Endodermal cell (in vitro differentiated cells): ENCODE results near the gene DEUP1. TPM values are rescaled to one million over a fixed set of nuclear protein-coding genes. Genes with fewer than 3 reads are reported as not detected.

ENCODE experiments used
- DNase-seq: peaks from one replicate; pipeline ENCODE4 v3.0.0-alpha.2; 2017
- H3K27ac ChIP-seq: 2 replicates; pipeline ENCODE4 v1.5.1; 2013; ENCODE audit warnings: mild to moderate bottlenecking, low read depth, low read length, moderate library complexity
- H3K27me3 ChIP-seq: 2 replicates; pipeline ENCODE4 v1.6.1; 2013; ENCODE audit warnings: mild to moderate bottlenecking, low read length, moderate library complexity; ENCODE audit not compliant: insufficient read depth, control insufficient read depth, poor library complexity, severe bottlenecking
- H3K36me3 ChIP-seq: 2 replicates; pipeline ENCODE4 v1.7.0; 2013; ENCODE audit warnings: mild to moderate bottlenecking, low read length, moderate library complexity; ENCODE audit not compliant: control insufficient read depth, insufficient read depth
- H3K4me1 ChIP-seq: one replicate; pipeline ENCODE4 v1.7.0; 2013; ENCODE audit warnings: low read length; ENCODE audit not compliant: control insufficient read depth, insufficient read depth
- H3K4me3 ChIP-seq: 2 replicates; pipeline ENCODE4 v1.5.1; 2013; ENCODE audit warnings: mild to moderate bottlenecking, low read length, moderate library complexity
- H3K9ac ChIP-seq: 2 replicates; pipeline ENCODE4 v1.6.1; 2013; ENCODE audit warnings: mild to moderate bottlenecking, low read length, moderate library complexity; ENCODE audit not compliant: poor library complexity, severe bottlenecking; ENCODE audit errors: extremely low read depth
- H3K9me3 ChIP-seq: 2 replicates; pipeline ENCODE4 v1.6.1; 2013; ENCODE audit warnings: mild to moderate bottlenecking, low read length, moderate library complexity; ENCODE audit not compliant: control insufficient read depth
- H3K27ac Mint-ChIP-seq: 2 replicates; pipeline ENCODE4 v1.8.0; 2020; ENCODE audit warnings: mixed read lengths
- H3K27me3 Mint-ChIP-seq: 2 replicates; pipeline ENCODE4 v1.8.0; 2021; ENCODE audit warnings: mild to moderate bottlenecking, mixed read lengths; ENCODE audit not compliant: insufficient read depth
- H3K36me3 Mint-ChIP-seq: 2 replicates; pipeline ENCODE4 v1.8.0; 2020; ENCODE audit warnings: low read depth, mixed read lengths
- H3K4me1 Mint-ChIP-seq: 2 replicates; pipeline ENCODE4 v1.8.0; 2020; ENCODE audit warnings: mixed read lengths
- H3K4me3 Mint-ChIP-seq: 2 replicates; pipeline ENCODE4 v1.8.0; 2020; ENCODE audit warnings: mild to moderate bottlenecking, moderate library complexity, mixed read lengths
- H3K9me3 Mint-ChIP-seq: 2 replicates; pipeline ENCODE4 v1.8.0; 2020; ENCODE audit warnings: mild to moderate bottlenecking, mixed read lengths
- WGBS, 2 experiments: methylation state at CpG; one replicate each; pipeline versions ENCODE4 v1.1.5 to v1.1.7; 2013; ENCODE audit warnings: missing lambda C conversion rate in 2 of 2, mixed read lengths in 1 of 2; ENCODE audit not compliant: insufficient coverage in 1 of 2, insufficient read length in 1 of 2; 5-methylcytosine and 5-hydroxymethylcytosine counted together
- total RNA-seq, 2 donors: library from RNA; stranded (reverse); fragmentation: NEBNext Ultra II Directional in 1 of 2; extraction: Animal tissue kit (Norgen Biotek cat#: 25700) in 1 of 2; gene quantifications; 2 replicates in 1 of 2; 3 replicates in 1 of 2; pipeline ENCODE4 v1.2.1, GENCODE V29; 2021
- TF ChIP-seq, protein P1 (sequence below): fragments of 200-600 bp; sonication (generic); conservative IDR thresholded peaks from 2 replicates; pipeline ENCODE4 v1.5.0; 2021; ENCODE audit warnings: antibody characterized with exemption, mild to moderate bottlenecking

The DEUP1 gene
- total RNA-seq, 2 donors from 2014 or later: 0.29 TPM; not detected in 1

DNA sequence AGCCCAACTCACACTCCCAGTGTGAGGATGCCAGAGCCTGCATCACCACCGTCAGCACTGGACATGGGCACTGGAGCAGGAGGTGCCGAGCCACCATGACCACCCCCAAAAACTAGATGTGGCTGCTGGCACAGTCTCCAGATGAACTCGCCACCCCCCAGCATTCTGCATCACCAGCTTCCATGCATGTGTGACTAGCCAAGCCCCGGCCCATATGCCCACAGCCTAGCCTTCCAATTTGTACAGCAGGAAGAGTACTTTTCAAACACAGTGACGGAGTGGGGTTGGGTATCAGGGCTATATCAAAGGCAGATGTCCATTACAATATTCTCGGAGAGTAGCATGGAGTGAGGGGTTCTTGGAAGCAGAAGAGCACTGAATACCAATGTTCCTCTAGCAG is 149.7 kb downstream of the DEUP1 start:
- peaks cover 23% of the 10 kb centered on the region for H3K4me1 Mint-ChIP-seq
- Histone ChIP-seq H3K9me3 (peaks cover 5% of the 10 kb centered on the region), H3K27ac (no peak overlapping the region), H3K27me3 (no peaks in the 10 kb centered on the region), H3K36me3 (no peaks in the 10 kb centered on the region), H3K9ac (no peak overlapping the region), H3K4me3 (no peak overlapping the region), H3K4me1 (peaks cover 17% of the 10 kb centered on the region)
- no peaks in the 10 kb centered on the region for H3K27me3 Mint-ChIP-seq
- no peak for DNase-seq
- peaks cover 2% of the 10 kb centered on the region for H3K9me3 Mint-ChIP-seq
- peaks cover 9% of the 10 kb centered on the region for H3K36me3 Mint-ChIP-seq
- whole genome bisulfite sequencing, 2 experiments: 95 to 100% methylated on average over 6 of the region's 6 CpGs
- H3K27ac Mint-ChIP-seq: no peak overlapping the region
- TF ChIP-seq, protein P1, sequence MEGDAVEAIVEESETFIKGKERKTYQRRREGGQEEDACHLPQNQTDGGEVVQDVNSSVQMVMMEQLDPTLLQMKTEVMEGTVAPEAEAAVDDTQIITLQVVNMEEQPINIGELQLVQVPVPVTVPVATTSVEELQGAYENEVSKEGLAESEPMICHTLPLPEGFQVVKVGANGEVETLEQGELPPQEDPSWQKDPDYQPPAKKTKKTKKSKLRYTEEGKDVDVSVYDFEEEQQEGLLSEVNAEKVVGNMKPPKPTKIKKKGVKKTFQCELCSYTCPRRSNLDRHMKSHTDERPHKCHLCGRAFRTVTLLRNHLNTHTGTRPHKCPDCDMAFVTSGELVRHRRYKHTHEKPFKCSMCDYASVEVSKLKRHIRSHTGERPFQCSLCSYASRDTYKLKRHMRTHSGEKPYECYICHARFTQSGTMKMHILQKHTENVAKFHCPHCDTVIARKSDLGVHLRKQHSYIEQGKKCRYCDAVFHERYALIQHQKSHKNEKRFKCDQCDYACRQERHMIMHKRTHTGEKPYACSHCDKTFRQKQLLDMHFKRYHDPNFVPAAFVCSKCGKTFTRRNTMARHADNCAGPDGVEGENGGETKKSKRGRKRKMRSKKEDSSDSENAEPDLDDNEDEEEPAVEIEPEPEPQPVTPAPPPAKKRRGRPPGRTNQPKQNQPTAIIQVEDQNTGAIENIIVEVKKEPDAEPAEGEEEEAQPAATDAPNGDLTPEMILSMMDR: no peak
- no peak overlapping the region for H3K4me3 Mint-ChIP-seq

DNA sequence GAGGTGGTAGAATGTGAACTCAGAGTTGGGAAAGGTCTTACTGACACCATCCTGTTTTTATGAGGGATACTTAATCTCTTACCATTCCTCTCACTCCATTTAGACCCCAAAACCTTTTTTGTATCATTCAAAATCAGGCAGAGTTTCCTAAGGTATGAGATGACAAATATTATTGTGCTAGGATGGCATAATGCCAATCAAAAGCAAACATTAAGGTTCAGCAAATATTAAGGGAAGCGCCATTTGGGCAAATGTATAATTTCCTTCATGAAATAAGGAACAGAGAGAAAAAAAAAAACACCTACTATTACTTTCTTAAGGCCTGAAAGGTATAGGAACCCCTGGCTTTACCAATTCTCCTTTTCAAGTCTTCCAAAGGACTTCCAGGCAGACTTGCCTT is 150.2 kb downstream of the DEUP1 start:
- Mint-ChIP-seq H3K36me3 (peaks cover 4% of the 10 kb centered on the region), H3K9me3 (no peaks in the 10 kb centered on the region), H3K4me3 (no peak overlapping the region), H3K4me1 (peaks cover 28% of the 10 kb centered on the region), H3K27me3 (no peaks in the 10 kb centered on the region), H3K27ac (no peak overlapping the region)
- H3K9ac ChIP-seq: no peak overlapping the region
- no peaks in the 10 kb centered on the region for H3K27me3 ChIP-seq
- H3K27ac ChIP-seq: no peak overlapping the region
- H3K9me3 ChIP-seq: peaks cover under 1% of the 10 kb centered on the region
- 80% methylated on average over 1 of the region's 1 CpG; no CpG with 5 or more reads in 1 of the 2 experiments for WGBS, 2 experiments
- H3K4me1 ChIP-seq: peaks cover 19% of the 10 kb centered on the region
- DNase-seq: no peak
- no peak overlapping the region for H3K4me3 ChIP-seq
- H3K36me3 ChIP-seq: no peaks in the 10 kb centered on the region
- TF ChIP-seq, protein P1: no peak

DNA sequence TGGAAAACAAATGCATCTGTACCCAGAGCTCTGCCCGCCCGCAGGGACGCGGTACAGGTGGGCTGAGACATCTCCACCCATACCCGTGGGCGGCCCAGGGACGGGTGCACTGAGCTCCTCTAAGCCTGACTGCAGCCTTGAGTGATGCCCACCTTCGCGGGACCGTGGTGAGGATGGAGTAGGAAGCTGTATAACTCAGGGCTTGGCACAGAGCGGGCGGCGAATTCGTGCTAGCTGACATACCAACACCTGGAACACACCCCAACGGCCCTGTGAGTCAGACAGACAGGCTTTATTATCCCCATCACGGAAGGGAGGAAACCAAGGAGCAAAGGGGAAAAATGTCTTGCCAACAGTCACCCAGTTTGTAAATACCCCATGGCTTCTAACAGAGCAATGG is 150.7 kb downstream of the DEUP1 start:
- WGBS, 2 experiments: 90 to 94% methylated on average over 9 to 16 of the region's 16 CpGs
- H3K9me3 Mint-ChIP-seq: no peaks in the 10 kb centered on the region
- Histone ChIP-seq H3K27ac (no peak overlapping the region), H3K4me3 (no peak overlapping the region), H3K36me3 (no peaks in the 10 kb centered on the region), H3K4me1 (peaks cover 19% of the 10 kb centered on the region), H3K9ac (no peak overlapping the region), H3K27me3 (no peaks in the 10 kb centered on the region), H3K9me3 (no peaks in the 10 kb centered on the region)
- H3K36me3 Mint-ChIP-seq: peaks cover 4% of the 10 kb centered on the region
- TF ChIP-seq, protein P1: no peak
- H3K4me1 Mint-ChIP-seq: peaks cover 30% of the 10 kb centered on the region
- no peaks in the 10 kb centered on the region for H3K27me3 Mint-ChIP-seq
- DNase-seq: no peak
- H3K27ac Mint-ChIP-seq: no peak overlapping the region
- H3K4me3 Mint-ChIP-seq: no peak overlapping the region
